Epithelial cell of umbilical artery (primary cell): ENCODE data around the gene KRTAP5-7. TPM values are rescaled to one million over a fixed set of nuclear protein-coding genes. Genes with fewer than 3 reads are reported as not detected.

Experiments used
- total RNA-seq: library from RNA; depleted of rRNA; stranded (reverse); fragments of >200 nt; gene quantifications from 2 replicates; pipeline ENCODE4 v1.2.3, GENCODE V29; 2014

Gene KRTAP5-7
- not detected in 2 replicates for total RNA-seq

GRCh38 chr11:71526796-71527575 is at the start of gene KRTAP5-7:
KRTAP5-7 (plus strand) TSS chr11:71527267; CDS start chr11:71527301, 34 bp downstream.

GRCh38 chr11:71537977-71538665 is 11.1 kb downstream of the KRTAP5-7 start, which contains the start of gene KRTAP5-8:
KRTAP5-8 (plus strand) TSS chr11:71538025; CDS start chr11:71538056, 31 bp downstream.

GRCh38 chr11:71548120-71548519 is 21.1 kb downstream of the KRTAP5-7 start, which contains the start of gene KRTAP5-9:
KRTAP5-9 (plus strand) TSS chr11:71548420; CDS start chr11:71548658, 238 bp downstream.

GRCh38 chr11:71565263-71565662 is 38.2 kb downstream of the KRTAP5-7 start, which contains the start of gene KRTAP5-10:
KRTAP5-10 (plus strand) TSS chr11:71565563; CDS start chr11:71565588, 25 bp downstream.

Other genes with a start within 250 kb of the KRTAP5-7 start
- 40.3 and 43.3 TPM in 2 replicates for gene DHCR7, start 78.9 kb upstream of the KRTAP5-7 start, total RNA-seq
- 88.3 and 102 TPM in 2 replicates for gene NADSYN1, start 74.1 kb upstream of the KRTAP5-7 start, total RNA-seq
- not detected in 2 replicates for gene KRTAP5-8, start 10.8 kb downstream of the KRTAP5-7 start, total RNA-seq
- not detected in 2 replicates for gene KRTAP5-9, start 21.2 kb downstream of the KRTAP5-7 start, total RNA-seq
- gene KRTAP5-10, start 38.3 kb downstream of the KRTAP5-7 start, total RNA-seq, result not detected in 2 replicates
- not detected in 2 replicates for gene KRTAP5-11, start 55.6 kb downstream of the KRTAP5-7 start, total RNA-seq